HG02610 (cell line): ENCODE data around the gene ANKIB1.

Source experiments
- ATAC-seq: cut with Tn5 transposase; IDR thresholded peaks from one replicate; pipeline ENCODE4 v1.9.1; 2021; ENCODE audit warnings: mild to moderate bottlenecking, moderate library complexity; ENCODE audit not compliant: unreplicated experiment

The ANKIB1 gene

DNA sequence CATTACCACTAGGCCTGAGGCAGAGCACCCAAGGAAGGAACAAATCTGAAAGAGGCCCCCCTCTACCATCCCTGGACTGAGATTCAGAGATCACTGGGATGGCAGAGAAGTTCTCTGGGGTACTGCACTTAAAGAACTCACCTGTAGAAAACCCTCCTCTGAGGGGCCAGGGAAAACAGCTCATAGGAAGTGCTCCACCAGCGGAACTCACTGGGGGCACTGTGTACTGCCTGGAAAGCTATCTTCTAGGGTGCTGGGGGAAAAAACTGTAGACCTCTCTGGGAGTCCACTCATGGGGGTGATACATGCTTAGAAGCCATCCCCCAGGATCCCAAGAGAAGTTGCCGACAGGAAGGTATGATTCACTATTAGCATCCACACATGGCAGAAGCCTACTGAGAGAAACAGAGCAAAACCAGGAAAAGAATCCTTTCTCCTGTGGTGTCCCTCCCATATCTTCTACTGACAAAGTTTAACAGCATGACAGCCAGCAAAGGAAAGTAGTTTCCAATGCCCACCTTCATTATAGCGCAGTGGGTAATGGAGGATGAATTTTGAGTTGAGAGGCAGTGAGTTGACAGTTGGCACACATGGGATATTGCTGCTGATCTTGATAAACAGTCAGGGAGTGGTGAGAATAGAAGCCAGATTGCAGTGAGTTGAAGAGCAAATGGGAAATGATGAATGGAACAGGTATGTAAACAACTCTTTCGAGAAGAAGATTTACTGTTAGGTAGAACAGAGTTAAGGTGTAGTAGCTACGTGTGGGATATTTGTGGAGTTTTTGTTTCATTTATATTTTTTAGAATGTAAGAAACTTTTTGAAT lies 20.9 kb downstream of the ANKIB1 start:
- ATAC-seq: no peak

GRCh38 chr7:92268921-92269320 lies 23.1 kb downstream of the ANKIB1 start:
- no peak for ATAC-seq

DNA sequence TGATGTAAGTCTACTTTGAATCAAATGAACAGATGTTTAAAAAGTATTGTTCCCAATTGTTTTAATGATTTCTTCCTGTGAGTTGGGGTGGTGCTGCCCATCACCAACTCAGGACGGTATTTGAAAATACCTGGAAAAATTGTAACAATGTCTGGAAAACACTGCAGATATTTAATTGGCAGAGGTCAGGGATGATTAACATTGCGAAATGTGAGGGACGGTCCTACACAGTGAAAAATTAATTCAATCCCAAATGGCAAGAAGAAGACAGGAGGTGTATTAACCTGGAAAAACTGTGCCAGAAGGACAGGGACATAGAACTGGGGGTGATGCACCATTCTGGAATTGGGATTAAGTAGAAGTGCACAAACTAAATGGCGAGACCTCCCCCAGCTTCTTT lies 29.6 kb downstream of the ANKIB1 start:
- no peak for ATAC-seq

GRCh38 chr7:92276460-92276864 lies 30.7 kb downstream of the ANKIB1 start:
- peak; percentile 93 for ATAC-seq

GRCh38 chr7:92279396-92280031 lies 33.7 kb downstream of the ANKIB1 start:
- no peak for ATAC-seq

DNA sequence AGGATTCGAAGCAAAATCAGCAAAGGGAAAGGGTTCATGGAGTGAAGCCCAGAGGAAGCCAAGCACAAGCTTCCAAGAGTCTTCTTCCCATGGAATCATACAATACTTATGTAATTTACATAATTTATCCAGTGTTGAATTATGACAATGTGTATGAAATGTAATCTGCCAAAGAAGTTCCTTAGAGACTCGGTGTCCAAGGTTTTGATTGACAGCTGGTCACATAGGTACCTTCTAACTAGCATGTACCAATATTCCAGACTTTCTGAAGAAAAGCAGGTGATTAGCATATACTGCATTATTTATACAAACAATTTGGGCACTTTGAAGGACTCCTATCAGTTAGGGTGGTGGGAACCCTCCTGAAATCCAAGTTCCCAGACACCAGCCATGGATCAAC lies 35.3 kb downstream of the ANKIB1 start:
- no peak for ATAC-seq

DNA sequence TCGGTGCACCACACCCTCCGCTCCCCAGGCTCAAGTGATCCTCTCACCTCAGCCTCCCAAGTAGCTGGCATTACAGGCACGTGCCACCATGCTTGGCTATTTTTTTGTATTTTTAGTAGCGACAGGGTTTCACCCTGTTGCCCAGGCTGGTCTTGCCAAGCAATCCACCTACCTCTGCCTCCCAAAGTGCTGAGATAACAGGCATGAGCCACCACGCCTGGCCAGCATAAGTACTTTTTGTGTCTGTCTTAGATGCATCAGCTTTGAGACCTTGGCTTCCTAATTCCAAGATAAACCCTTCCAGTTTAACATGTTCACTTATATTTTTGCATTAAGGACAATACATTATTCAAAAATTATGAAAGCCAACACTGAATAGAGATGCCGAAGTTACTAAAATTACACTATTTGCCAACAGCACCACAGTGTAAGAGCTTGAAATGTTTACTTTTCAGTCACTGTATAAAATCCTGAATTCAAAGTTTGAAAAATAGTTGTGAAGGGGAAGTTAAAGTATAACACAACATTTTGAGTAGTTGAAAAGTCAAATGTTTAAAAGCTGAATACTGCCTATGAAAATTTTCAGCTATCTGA lies 36.5 kb downstream of the ANKIB1 start:
- ATAC-seq: no peak

GRCh38 chr7:92282930-92283329 lies 37.2 kb downstream of the ANKIB1 start:
- ATAC-seq: no peak

- peak; percentile 47 for ATAC-seq
Observed at GRCh38 chr7:92289321-92289720, 43.5 kb downstream of the ANKIB1 start.

DNA sequence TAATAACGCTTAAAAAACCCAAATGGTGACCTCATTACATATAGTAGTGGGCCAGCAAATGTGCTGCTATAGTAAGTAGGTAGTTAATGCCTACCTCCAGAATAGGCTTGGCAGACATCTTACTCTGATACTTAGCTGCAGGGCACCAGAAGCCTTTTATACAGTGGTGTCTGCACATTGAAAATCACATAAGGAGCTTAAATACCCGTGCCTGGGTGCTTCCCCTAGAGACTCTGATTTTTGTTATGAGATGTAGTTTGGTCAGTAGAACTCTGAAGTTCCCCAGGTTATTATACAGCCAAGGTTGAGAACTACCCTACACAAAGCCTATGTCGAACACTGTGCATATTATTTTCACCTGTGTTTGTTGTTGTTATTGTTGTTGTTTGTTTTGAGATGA lies 47.2 kb downstream of the ANKIB1 start:
- ATAC-seq: peak; percentile 53

- no peak for ATAC-seq
Observed at GRCh38 chr7:92293896-92294590, 48.3 kb downstream of the ANKIB1 start.

DNA sequence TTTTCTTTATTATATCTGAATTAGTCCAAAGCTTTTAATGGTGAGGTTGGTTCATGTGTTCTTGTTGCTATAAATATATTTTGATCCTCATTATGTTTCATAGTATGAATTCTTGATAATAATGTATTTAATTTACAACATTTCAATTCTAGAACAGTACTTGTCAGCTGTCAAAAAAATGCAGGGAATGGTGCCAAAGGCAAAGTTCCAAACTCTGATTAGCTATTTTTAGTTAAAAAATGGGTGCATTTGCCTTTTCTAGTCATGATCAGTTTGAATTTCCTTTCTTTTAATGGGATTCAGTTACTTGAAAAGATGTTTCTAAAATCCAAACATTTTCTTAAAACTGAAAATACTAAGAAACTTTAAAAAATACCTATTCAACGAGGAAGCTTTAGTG lies 49.6 kb downstream of the ANKIB1 start:
- ATAC-seq: no peak

DNA sequence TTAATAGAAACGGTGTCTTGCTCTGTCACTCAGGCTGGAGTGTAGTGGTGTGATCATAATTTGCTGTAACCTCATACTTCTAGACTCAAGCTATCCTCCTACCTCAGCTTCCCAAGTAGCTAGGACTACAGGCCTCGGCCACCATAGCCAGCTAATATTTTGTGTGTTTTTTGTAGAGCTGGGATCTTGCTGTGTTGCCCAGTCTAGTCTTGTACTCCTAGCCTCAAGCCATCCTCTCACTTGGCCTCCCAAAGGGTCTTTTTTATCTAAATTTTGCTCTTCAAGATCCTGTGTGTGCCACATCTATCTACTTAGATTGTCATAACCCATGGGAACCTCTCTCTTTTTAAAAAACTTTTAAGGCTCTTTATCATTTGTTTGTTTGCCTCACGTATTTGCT lies 50.5 kb downstream of the ANKIB1 start:
- no peak for ATAC-seq

DNA sequence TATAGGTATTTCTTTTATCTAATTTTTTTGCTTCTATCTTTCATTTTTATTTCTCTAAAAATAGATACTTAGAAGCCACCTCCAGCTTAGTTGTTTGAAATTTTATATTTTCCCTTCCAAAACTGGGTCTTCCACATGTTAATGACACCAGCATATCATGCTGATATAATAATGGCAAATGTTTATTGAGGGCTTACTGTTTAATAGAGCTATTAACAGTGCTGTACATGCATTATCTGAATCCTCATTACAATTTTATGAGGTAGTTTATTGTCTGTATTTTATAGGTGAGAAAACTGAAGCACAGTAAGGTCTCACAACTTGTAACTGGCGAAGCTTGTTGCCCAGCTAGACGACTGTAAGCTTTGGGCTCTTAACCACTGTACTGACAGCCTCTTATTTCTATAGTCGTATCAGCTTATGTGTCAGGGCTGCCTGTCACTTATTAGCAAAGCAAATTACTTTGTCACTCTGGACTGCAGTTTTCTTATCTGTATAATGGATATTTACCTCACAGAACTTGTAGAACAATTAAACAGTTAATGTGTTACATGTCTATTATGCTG lies 51.2 kb downstream of the ANKIB1 start:
- ATAC-seq: no peak

- no peak for ATAC-seq
Observed at GRCh38 chr7:92297736-92298135, 52.0 kb downstream of the ANKIB1 start.

DNA sequence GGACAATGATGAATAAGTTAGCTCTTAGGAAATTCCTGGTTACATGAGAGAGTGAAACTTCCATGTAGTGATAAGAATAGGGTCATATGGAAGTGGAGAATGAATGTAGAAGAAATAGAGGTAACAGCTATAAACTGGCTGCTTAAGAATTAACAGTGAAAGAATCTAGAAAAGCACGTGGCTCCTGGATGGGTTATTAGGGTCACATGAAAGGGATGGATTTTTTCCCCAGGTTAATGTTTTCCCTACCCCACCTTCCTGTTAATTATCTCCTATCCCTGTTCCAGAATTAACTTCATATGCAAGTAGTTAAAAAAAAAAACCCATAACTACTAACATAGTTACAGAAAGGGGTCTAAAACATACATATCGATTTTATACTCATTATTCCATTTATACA lies 58.0 kb downstream of the ANKIB1 start:
- ATAC-seq: no peak

DNA sequence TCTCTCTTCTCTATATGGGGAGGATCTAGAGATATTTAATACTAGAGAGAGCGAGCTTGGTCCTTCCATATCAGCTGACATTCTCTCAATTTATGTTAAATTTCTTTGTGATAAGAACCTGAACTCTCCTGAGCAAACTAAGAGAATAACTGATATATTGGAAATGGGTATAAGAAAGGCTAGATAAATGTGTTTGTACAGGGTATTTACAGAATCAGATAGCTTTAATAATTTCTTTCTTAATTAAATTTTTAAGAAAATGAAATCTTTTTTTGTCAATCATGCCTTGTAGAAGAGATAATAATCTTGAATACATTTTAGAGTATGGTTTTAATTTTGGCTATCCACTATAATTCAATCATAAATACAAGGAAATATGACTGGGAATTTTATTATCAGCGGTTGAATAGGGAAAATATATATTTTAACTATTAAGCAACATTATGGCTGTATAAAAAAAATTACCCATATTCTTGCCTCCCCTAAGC lies 58.7 kb downstream of the ANKIB1 start:
- no peak for ATAC-seq

DNA sequence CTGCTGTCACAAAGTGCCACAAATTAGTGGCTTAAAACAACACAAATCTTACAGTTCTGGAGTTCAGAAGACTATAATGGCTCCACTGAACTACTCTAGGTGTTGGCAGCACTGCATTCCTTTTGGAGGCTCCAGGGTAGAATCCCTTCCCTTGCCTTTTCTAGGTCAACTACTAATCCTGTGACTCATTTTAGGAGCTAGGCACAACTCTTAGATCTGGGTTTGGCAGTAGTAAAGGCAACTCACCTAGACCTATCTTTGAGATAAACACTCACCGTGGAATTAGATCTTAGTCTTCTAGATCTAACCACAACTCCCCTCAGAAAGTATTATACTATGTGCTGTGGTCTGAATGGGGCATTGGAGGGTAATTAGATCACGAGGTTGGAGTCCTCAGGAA lies 60.4 kb downstream of the ANKIB1 start:
- ATAC-seq: no peak

DNA sequence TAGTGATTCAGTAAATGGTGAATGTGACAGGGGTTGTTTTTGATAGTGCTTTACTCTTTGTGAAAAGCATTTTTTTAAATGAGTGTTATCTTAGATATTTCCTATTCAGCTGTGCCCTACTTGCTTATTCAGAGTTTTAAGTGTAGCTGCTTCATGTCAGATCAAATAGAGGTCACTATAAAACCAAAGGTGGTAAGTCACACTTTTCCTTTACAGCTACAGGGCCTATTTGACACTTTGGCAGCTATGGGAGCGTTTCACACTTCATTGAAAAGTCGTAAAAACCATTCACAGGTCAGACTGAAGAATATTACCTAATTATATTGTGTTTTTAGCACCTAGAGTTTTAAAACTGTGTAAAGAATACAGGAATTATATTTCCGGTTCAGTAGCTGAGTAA lies 67.3 kb downstream of the ANKIB1 start:
- no peak for ATAC-seq

GRCh38 chr7:92319243-92319642 lies 73.5 kb downstream of the ANKIB1 start:
- ATAC-seq: no peak

DNA sequence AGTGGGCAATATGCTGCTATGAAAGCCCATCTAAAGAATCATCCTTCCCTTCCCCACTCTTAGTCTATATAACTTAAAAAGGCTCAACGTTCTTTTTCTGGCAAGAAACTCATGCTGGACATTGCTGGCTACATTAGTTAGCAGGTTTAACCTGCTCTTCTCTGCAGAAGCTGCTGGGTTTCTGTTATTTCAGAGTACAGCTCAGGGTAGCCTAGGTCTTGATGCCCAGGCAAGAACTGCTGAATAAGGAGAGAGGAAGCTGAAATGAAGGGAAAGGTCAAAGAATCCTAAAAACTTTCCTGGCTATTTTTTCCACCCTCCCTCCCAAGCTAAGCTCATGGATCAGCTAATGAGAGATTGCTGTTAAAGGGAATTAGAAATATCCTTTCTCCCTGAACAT lies 79.4 kb downstream of the ANKIB1 start:
- ATAC-seq: no peak
